GM21619 (cell line): ENCODE measurements around the gene EPO.
"Not testable (repeated sequence)": the region's sequence is repeated elsewhere in the genome, so short reads cannot be mapped to it uniquely, and the experiment has no call there.

Source experiments
- ATAC-seq: cut with Tn5 transposase; IDR thresholded peaks from one replicate; pipeline ENCODE4 v1.9.1; 2021; ENCODE audit not compliant: unreplicated experiment

The EPO gene

GRCh38 chr7:100731937-100732636 lies 11.8 kb downstream of the EPO start:
- ATAC-seq, result no peak

GRCh38 chr7:100735730-100736129 lies 15.5 kb downstream of the EPO start:
- no peak for ATAC-seq

GRCh38 chr7:100736671-100737070 lies 16.4 kb downstream of the EPO start:
- no peak for ATAC-seq

- no peak for ATAC-seq
These were observed 19.7 kb downstream of the EPO start for GRCh38 chr7:100739934-100740333.

- no peak for ATAC-seq
These were observed 24.3 kb downstream of the EPO start for GRCh38 chr7:100744605-100745004.

- ATAC-seq, result no peak
These were observed 24.9 kb downstream of the EPO start for GRCh38 chr7:100745184-100745583.

- ATAC-seq, result no peak
These were observed 32.7 kb downstream of the EPO start for GRCh38 chr7:100752994-100753393.

- no peak for ATAC-seq
These were observed 33.5 kb downstream of the EPO start for GRCh38 chr7:100753750-100754149.

GRCh38 chr7:100759357-100760171 lies 39.3 kb downstream of the EPO start:
- no peak for ATAC-seq

GRCh38 chr7:100762841-100763240 lies 42.6 kb downstream of the EPO start:
- not testable (repeated sequence) for ATAC-seq

GRCh38 chr7:100763556-100764140 lies 43.4 kb downstream of the EPO start:
- ATAC-seq, result no peak

GRCh38 chr7:100764841-100765240 lies 44.6 kb downstream of the EPO start:
- ATAC-seq, result no peak

GRCh38 chr7:100765250-100765649 lies 45.0 kb downstream of the EPO start:
- no peak for ATAC-seq

- ATAC-seq, result no peak
These were observed 48.5 kb downstream of the EPO start for GRCh38 chr7:100768784-100769183.
